ENCODE data around the gene C1orf122. TPM values are rescaled to one million over a fixed set of nuclear protein-coding genes. Genes with fewer than 3 reads are reported as not detected.
A peak's percentile ranks its signal among the peaks of the same experiment; 100 is the strongest.

The C1orf122 gene
- total and polyA plus RNA-seq, 2 of the 8 experiments (the other 6 are each of a cell fraction or from before 2014, with no cell fraction given) = 32.1 to 36.9 TPM

DNA sequence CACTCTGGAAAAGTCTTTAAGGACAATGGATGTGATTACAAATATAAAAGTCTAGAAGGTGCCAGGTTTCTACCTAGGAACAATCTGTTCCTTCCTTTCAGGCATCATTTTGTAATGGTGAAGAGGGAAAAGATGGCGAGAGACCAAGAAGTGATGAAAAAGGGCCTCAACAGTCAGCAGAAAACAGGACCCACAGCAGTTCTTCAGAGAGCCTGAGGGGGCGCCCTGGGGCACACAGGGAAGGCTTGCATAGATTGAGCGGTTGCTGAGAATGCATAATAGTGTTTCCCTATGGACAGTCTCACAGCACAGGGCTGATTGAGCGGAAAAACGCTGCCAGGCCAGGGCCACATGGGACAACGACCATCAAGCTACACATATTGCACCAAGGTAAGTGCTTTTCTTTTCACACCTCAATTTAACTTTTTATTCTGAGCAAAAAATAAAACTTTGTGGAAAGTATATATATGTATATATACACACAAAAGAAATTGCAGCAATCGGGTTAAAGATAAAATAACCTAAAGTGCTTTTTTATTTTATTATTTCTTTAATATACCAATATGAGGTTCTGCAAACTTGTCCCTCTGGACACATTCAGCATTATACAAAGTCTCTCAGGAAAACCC is 3.6 kb downstream of the C1orf122 start:
- no peak overlapping the region for H3K4me2 ChIP-seq (ENCODE audit: insufficient read depth in 1 of 2, low read depth in 2 of 2, low read length in 2 of 2)
- H3K56ac ChIP-seq (replicated peaks; ENCODE audit: insufficient read length, low read depth, low read length) = no peak overlapping the region
- H3K4me1 ChIP-seq (replicated peaks in 1 of 4; ENCODE audit: control insufficient read depth in 3 of 4, insufficient read depth in 4 of 4, low read length in 3 of 4) = peaks cover 4 to 14% (median 10%) of the 10 kb centered on the region in 4 experiments; a peak in 6 of 7 replicates
- peaks cover 5% of the 10 kb centered on the region; the same call in 1 of the 2 replicates for H3K23me2 ChIP-seq (ENCODE audit: low read depth, low read length)
- H4K8ac ChIP-seq (ENCODE audit: extremely low read depth, insufficient read depth, low read length) = no peak overlapping the region
- no peak overlapping the region for H3K23ac ChIP-seq (ENCODE audit: insufficient read length)
- no peak overlapping the region for H3K4ac ChIP-seq (replicated peaks; ENCODE audit: insufficient read length, low read depth, low read length)
- no peak overlapping the region for H2AK5ac ChIP-seq (ENCODE audit: low read depth, low read length)
- FAIRE-seq (peak; percentile 66), DNase-seq (ENCODE audit: low read depth in 1 of 2, low spot score in 2 of 2) (peak in 1 of 2 experiments; percentile 84)
- WGBS, 2 experiments (ENCODE audit: extremely low coverage in 1 of 2, insufficient coverage in 1 of 2, insufficient read length in 1 of 2, insufficient replicate concordance in 2 of 2, low coverage in 1 of 2, low lambda C conversion rate in 2 of 2, missing lambda C conversion rate in 1 of 2) = 36% methylated on average over 7 of the region's 7 CpGs; no CpG with 5 or more reads in 1 of the 2 experiments
- no peak overlapping the region for H2AFZ ChIP-seq (ENCODE audit: low read length)
- no peak overlapping the region for H4K5ac ChIP-seq (ENCODE audit: insufficient read length, low read depth, low read length)
- H3K14ac ChIP-seq (ENCODE audit: insufficient read length) = no peak overlapping the region
- peaks cover 8% of the 10 kb centered on the region for H3K79me1 ChIP-seq (ENCODE audit: low read depth, low read length)
- no peak overlapping the region for H2BK20ac ChIP-seq (ENCODE audit: low read length)
- no peak overlapping the region for H2BK5ac ChIP-seq (ENCODE audit: low read depth, low read length)
- H3K9me3 ChIP-seq (ENCODE audit: insufficient read depth in 2 of 2, low read depth in 1 of 2, low read length in 1 of 2) = no peaks in the 10 kb centered on the region
- H3K9ac ChIP-seq (replicated peaks in 1 of 4; ENCODE audit: extremely low read depth in 1 of 4, low read depth in 3 of 4, low read length in 3 of 4) = no peak overlapping the region
- H3K27ac ChIP-seq (ENCODE audit: low read depth, low read length) = no peak overlapping the region
- H4K20me1 ChIP-seq (replicated peaks in 1 of 2; ENCODE audit: control insufficient read depth in 1 of 2, insufficient read depth in 2 of 2, low read length in 2 of 2) = peaks cover 0 to 24% of the 10 kb centered on the region in 2 experiments
- H3K79me2 ChIP-seq (ENCODE audit: control insufficient read depth in 1 of 2, insufficient read depth in 2 of 2, low read length in 2 of 2) = peaks cover 8 to 11% of the 10 kb centered on the region in 2 experiments
- ChIA-PET POLR2A (ENCODE audit: partially characterized antibody) (no interaction called here), CTCF (ENCODE audit: partially characterized antibody) (interaction anchor here (1.0 to 1.5 kb wide), 3 partner anchors 40 to 48 kb away, joined by 3 to 5 read pairs (median 4); partner anchors contain the start of genes EPHA10 and MTF1)
- no peak overlapping the region for H2BK15ac ChIP-seq (ENCODE audit: low read length)
- no peak overlapping the region for H3K4me3 ChIP-seq (ENCODE audit: extremely low read depth in 1 of 4, insufficient read depth in 2 of 4, low read depth in 3 of 4, low read length in 4 of 4)
- no peak overlapping the region for H4K91ac ChIP-seq (replicated peaks; ENCODE audit: insufficient read length, low read length)
- no peak overlapping the region for H2BK120ac ChIP-seq (replicated peaks; ENCODE audit: low read depth, low read length)
- H3K36me3 ChIP-seq (ENCODE audit: control insufficient read depth in 2 of 4, insufficient read depth in 4 of 4, low read length in 3 of 4) = peaks cover 0 to 21% (median 6%) of the 10 kb centered on the region in 4 experiments; a peak in 6 of 8 replicates
- no peaks in the 10 kb centered on the region for H3K27me3 ChIP-seq (replicated peaks in 1 of 4; ENCODE audit: control insufficient read depth in 3 of 4, extremely low read depth in 1 of 4, insufficient read depth in 3 of 4, low read length in 3 of 4)
- H3K18ac ChIP-seq (ENCODE audit: extremely low read depth, low read length) = no peak overlapping the region
- H2BK12ac ChIP-seq (ENCODE audit: low read depth, low read length) = no peak overlapping the region
- TF ChIP-seq ZNF274 (IDR thresholded peaks at IDR 0.05; ENCODE audit: borderline replicate concordance, extremely low read depth, low read length) = no peak
- TF ChIP-seq YY1 (IDR thresholded peaks at IDR 0.05; ENCODE audit: low read depth, low read length) = 0 out of 2 replicates have a peak, but pooled peaks have one; percentile 67
- no peak for TF ChIP-seq GABPA (IDR thresholded peaks at IDR 0.05; ENCODE audit: borderline replicate concordance, insufficient read depth, low read length)
- no peak for TF ChIP-seq KDM1A (IDR thresholded peaks at IDR 0.05; ENCODE audit: borderline replicate concordance, low read length)
- TF ChIP-seq RAD21 (IDR thresholded peaks at IDR 0.05 in 1 of 2, conservative IDR thresholded peaks at IDR 0.05 in 1 of 2; ENCODE audit: low read depth in 2 of 2, low read length in 2 of 2) = peak; percentile 52 to 62
- TF ChIP-seq NRF1 (IDR thresholded peaks at IDR 0.05; ENCODE audit: low read depth, low read length) = no peak
- peak; percentile 74; the same call in 1 of the 2 replicates for TF ChIP-seq MAFK (IDR thresholded peaks at IDR 0.05; ENCODE audit: low read depth, low read length)
- TF ChIP-seq, protein P1, sequence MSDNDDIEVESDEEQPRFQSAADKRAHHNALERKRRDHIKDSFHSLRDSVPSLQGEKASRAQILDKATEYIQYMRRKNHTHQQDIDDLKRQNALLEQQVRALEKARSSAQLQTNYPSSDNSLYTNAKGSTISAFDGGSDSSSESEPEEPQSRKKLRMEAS (IDR thresholded peaks at IDR 0.05) = 0 out of 2 replicates have a peak, but pooled peaks have one; percentile 21
- TF ChIP-seq, protein P2, sequence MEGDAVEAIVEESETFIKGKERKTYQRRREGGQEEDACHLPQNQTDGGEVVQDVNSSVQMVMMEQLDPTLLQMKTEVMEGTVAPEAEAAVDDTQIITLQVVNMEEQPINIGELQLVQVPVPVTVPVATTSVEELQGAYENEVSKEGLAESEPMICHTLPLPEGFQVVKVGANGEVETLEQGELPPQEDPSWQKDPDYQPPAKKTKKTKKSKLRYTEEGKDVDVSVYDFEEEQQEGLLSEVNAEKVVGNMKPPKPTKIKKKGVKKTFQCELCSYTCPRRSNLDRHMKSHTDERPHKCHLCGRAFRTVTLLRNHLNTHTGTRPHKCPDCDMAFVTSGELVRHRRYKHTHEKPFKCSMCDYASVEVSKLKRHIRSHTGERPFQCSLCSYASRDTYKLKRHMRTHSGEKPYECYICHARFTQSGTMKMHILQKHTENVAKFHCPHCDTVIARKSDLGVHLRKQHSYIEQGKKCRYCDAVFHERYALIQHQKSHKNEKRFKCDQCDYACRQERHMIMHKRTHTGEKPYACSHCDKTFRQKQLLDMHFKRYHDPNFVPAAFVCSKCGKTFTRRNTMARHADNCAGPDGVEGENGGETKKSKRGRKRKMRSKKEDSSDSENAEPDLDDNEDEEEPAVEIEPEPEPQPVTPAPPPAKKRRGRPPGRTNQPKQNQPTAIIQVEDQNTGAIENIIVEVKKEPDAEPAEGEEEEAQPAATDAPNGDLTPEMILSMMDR (IDR thresholded peaks at IDR 0.05; ENCODE audit: control extremely low read depth in 1 of 3, insufficient read depth in 1 of 3, low read depth in 1 of 3, low read length in 3 of 3) = peak; percentile 71 to 95 (median 79)
